GM10266 (cell line): ENCODE results near the gene VPS26C.

Experiments
- DNase-seq: peaks from one replicate; pipeline ENCODE4 v3.0.0; 2012; ENCODE audit errors: extremely low spot score
- CTCF ChIP-seq: IDR thresholded peaks from 2 replicates; pipeline ENCODE4 v1.5.1; 2012; ENCODE audit warnings: mild to moderate bottlenecking, low read depth; ENCODE audit not compliant: control insufficient read depth, insufficient read depth; ENCODE audit errors: missing control alignments

VPS26C gene

GRCh38 chr21:37248298-37248697 lies 18.8 kb downstream of the VPS26C start:
- TF ChIP-seq CTCF = no peak
- DNase-seq = no peak

- no peak for TF ChIP-seq CTCF
- no peak for DNase-seq
These were observed 22.0 kb downstream of the VPS26C start for GRCh38 chr21:37245151-37245550.

- DNase-seq = no peak
- no peak for TF ChIP-seq CTCF
These were observed 22.5 kb downstream of the VPS26C start for GRCh38 chr21:37244501-37245095.

GRCh38 chr21:37243961-37244360 lies 23.2 kb downstream of the VPS26C start:
- TF ChIP-seq CTCF = no peak
- DNase-seq = no peak

GRCh38 chr21:37241426-37241825 lies 25.7 kb downstream of the VPS26C start:
- DNase-seq = no peak
- TF ChIP-seq CTCF = no peak

- DNase-seq = no peak
- no peak for TF ChIP-seq CTCF
These were observed 26.2 kb downstream of the VPS26C start for GRCh38 chr21:37240978-37241377.

- DNase-seq = no peak
- TF ChIP-seq CTCF = no peak
These were observed 29.4 kb downstream of the VPS26C start for GRCh38 chr21:37237764-37238163.
